ENCODE data around the gene FBLN7.

Gene FBLN7

DNA sequence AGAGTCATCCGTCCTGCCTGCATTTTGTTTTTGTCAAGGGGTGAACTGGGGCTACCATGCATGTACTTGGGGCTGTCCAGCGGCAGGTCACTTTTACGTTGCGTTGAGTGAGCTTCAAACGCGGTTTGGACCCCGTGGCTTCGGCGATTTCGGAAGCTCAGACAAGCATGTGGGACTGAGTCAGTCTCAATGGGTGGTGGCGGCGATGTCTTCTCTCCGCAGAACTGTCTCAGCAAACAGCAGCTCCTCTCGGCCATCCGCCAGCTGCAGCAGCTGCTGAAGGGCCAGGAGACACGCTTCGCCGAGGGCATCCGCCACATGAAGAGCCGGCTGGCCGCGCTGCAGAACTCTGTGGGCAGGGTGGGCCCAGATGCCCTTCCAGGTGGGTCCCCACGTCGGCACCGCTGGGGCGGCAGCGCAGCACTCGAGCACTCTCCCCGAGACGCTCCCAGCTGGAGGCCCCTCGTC, 21.3 kb downstream of the FBLN7 start:
- DNase-seq, result no peak

DNA sequence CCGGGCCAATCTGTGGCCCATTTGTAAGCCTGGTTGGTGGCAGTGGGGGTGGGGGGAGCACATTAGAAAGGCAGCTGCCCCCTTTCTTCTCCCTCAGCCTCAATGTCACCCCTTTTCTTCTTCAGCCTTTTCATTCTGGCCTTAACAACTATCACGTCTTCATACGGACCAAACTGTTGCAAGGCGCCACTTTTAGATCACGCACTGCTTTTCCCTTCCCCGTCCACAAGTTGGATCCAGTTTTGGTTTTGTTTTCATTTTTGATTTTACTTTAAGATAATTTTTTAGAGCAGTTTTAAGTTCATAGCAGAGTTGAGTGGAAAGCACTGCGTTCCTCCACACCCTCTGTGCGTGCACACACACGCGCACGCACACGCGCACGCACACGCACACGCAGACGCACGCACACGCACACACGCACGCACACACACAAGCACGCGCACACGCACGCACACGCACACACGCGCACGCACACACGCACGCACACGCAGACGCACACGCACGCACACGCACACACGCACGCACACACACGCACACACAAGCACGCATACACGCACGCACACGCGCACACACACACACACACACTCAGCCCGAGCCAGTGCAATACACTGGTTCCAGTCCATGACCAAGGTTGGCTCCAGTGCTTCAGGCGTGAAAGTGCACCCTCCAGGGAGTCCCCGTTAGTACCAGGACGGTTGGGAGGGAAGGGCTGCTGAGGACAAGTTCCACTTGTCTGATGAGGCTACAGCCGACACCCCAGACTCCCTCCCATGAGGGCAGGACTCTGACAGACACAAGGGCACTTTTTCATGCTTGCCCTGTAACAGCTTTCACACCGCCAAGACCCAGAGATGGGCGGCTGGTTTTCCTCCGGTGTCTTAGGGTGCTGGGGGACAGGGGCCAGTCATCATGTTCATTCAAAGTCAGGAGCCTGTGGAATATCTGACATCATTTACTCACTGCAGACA, 22.4 kb downstream of the FBLN7 start:
- no peak for DNase-seq

- DNase-seq, result no peak
These were observed 23.4 kb downstream of the FBLN7 start for GRCh38 chr2:112161431-112162145.

- no peak for DNase-seq
These were observed 24.2 kb downstream of the FBLN7 start for GRCh38 chr2:112162341-112162740.

GRCh38 chr2:112162956-112163355, 24.8 kb downstream of the FBLN7 start:
- no peak for DNase-seq

- DNase-seq, result no peak
These were observed 25.4 kb downstream of the FBLN7 start for GRCh38 chr2:112163541-112163981.

DNA sequence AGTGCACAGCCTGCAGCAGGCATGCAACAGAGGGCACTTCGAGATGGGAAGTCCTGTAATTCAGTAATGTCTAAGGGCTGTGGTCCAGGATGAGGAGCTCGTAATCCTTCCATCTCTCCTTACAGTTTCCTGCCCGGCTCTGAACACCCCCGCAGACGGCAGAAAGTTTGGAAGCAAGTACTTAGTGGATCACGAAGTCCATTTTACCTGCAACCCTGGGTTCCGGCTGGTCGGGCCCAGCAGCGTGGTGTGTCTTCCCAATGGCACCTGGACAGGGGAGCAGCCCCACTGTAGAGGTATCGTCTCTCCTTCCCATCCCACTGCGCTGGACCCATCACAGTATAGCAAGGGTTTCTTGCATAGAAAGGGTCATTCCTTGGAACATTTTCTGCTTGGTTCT, 26.7 kb downstream of the FBLN7 start:
- no peak for DNase-seq

DNA sequence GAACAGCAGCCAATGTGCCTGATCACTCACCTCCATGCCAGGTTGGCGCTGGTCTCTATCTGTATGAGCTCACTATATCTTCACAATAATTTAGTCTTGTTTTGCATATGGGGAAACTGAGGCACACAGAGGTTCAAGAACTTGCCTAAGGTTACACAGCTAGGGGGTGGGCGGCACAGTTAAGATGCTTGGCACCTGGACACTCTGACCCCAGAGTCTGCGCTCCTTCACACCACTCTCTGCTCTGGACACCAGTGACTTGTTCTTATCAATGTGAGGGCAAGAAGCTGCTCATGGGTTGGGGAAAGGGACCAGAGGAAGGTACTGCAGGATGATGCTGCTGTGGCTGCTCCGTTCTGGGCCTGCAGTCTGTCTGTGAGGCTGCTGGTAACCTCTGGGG, 27.1 kb downstream of the FBLN7 start:
- DNase-seq, result no peak

DNA sequence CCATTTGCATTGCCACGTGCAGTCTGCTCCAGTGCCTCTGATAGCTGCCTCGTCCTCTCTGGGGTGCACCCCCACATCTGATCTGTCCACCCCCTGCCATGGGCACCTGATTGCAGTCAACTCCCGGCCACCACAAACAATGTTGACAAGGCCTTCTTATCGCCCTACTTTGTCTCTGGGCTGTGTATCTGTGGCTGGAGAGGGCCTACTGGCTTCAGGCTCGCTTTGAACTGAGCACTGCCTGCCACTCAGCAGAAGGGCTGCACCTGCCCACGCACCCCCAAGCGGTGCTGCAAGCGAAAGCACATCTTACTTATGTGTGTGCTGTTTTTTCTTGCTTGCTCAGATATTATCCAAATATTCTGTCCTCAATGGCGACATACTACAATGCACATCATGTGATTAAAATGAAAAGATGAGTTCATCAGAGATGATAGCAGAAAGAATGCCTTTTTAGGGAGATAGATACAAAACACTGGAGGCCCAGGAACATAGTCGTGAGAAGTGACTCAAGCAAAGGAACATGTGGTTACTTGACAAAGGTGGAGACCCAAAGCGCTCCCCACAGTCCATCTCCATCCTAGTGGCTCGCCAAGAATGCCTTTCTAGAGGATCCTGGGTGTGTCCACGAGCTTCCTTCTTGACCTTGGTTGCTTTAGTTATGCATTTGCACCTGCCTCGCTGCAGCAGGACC, 28.8 kb downstream of the FBLN7 start:
- no peak for DNase-seq

- DNase-seq, result no peak
These were observed 30.4 kb downstream of the FBLN7 start for GRCh38 chr2:112168422-112169124.

DNA sequence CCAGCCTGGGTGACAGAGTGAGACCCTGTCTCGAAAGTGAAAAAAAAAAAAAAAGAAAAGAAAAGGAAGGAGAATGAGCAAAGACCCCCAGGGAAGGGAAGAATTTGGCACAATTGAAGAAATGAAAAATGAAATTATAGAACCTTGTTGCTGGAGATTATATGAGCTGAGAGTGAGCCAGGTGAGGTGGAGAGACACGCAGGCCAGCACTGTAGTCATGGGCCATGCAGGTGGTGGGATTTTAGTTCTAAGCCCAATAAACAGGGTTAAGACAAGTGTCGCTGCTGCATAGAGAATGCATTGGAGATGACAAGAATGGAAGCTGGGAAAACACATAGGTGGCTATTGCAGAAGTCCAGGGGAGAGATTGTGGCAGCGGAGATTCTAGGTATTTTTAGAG, 32.3 kb downstream of the FBLN7 start:
- no peak for DNase-seq

- no peak for DNase-seq
These were observed 35.6 kb downstream of the FBLN7 start for GRCh38 chr2:112173646-112174319.

DNA sequence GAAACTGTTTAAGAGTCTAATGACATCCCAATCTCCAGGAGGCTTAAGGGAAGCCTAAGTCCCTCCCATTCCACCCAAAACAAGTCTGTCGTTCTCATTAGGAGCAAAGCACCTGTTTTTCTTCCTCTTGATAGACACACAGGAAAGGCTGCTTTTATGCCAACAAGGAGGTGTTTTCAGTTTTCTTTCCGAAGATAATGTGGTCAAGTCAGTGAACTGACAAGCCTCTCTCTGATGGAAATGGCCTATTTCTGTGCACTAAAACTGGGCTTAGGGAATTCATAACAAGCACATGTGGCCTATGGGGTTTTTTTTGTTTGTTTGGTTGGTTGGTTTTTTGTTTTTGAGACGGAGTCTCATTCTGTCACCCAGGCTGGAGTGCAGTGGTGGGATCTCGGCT, 36.2 kb downstream of the FBLN7 start:
- no peak for DNase-seq

- no peak for DNase-seq
These were observed 37.1 kb downstream of the FBLN7 start for GRCh38 chr2:112175333-112175732.

- no peak for DNase-seq
These were observed 37.9 kb downstream of the FBLN7 start for GRCh38 chr2:112175958-112176573.

- DNase-seq, result peak; percentile 39
These were observed 43.5 kb downstream of the FBLN7 start for GRCh38 chr2:112181571-112182290.

GRCh38 chr2:112182581-112183034, 44.4 kb downstream of the FBLN7 start:
- no peak for DNase-seq

GRCh38 chr2:112183327-112184025, 45.3 kb downstream of the FBLN7 start:
- DNase-seq, result no peak

DNA sequence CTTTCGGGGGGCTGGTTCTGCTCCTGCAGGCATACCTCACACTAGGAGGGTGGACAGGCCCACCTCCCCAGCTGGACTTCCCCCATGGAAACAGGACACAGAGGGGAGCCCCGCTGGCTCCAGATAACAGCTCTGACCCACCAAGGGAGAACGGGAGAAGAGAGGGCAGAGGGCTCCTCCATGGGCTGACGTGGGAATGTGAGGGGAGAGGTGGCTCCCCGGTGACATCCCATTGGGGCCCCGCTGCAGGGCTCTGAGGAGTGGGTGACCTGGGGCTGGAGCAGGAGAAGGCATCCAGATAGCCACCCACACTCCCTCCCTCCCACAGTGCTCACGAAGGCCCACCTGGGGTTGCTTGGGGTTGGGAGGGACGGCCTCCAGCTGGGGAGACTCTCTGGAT, 45.9 kb downstream of the FBLN7 start:
- no peak for DNase-seq

DNA sequence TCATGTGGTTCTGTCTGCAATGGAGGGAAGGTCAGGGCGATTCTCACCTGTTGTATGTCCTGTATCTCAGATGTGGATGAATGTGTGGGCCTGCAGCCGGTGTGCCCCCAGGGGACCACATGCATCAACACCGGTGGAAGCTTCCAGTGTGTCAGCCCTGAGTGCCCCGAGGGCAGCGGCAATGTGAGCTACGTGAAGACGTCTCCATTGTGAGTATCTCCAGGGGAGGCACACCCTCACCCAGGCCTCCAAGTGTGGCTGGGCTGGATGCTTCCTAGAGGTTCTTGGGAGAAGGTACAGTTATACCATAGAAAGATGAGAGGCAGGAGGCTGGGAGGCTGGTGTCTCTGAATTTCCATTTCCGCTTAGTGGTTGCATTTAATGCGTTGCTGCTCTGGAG, 46.9 kb downstream of the FBLN7 start:
- no peak for DNase-seq
